H1 (cell line): ENCODE data around the gene BPIFB4. TPM values are rescaled to one million over a fixed set of nuclear protein-coding genes. Genes with fewer than 3 reads are reported as not detected.

Experiments used
- ASH2L ChIP-seq: fragments of 200-600, 300-600 bp; sonication (generic); IDR thresholded peaks from one replicate; pipeline ENCODE4 v1.7.1; 2017; ENCODE audit warnings: low read length
- FOSL1 ChIP-seq: IDR thresholded peaks from 2 replicates; pipeline ENCODE4 v1.6.1; 2011; ENCODE audit warnings: mild to moderate bottlenecking, low read depth, low read length, moderate library complexity; ENCODE audit not compliant: insufficient read depth
- JUND ChIP-seq: IDR thresholded peaks from 2 replicates; pipeline ENCODE4 v1.6.1; 2011; ENCODE audit warnings: mild to moderate bottlenecking, improper control_type of control experiment, low read length
- PHF8 ChIP-seq: fragments of 200-600 bp; sonication (generic); conservative IDR thresholded peaks from 2 replicates; pipeline ENCODE4 v1.7.1; 2012; ENCODE audit warnings: low read depth, mild to moderate bottlenecking, inconsistent platforms, low read length, moderate library complexity
- RFX5 ChIP-seq: IDR thresholded peaks from 2 replicates; pipeline ENCODE4 v1.6.1; 2011; ENCODE audit warnings: low read depth, low read length, improper control_type of control experiment, borderline replicate concordance
- RNF2 ChIP-seq: fragments of 200-900, 300-1000 bp; sonication (generic); IDR thresholded peaks from 2 replicates; pipeline ENCODE4 v1.7.1; 2016; ENCODE audit warnings: borderline replicate concordance, low read depth, mild to moderate bottlenecking, antibody characterized with exemption, low read length; ENCODE audit not compliant: poor library complexity, severe bottlenecking; ENCODE audit errors: missing control alignments
- SP2 ChIP-seq: IDR thresholded peaks from 2 replicates; pipeline ENCODE4 v1.6.1; 2012; ENCODE audit warnings: mild to moderate bottlenecking, low read length, inconsistent platforms
- polyA plus RNA-seq, 7 experiments: library from polyadenylated mRNA; depleted of rRNA in 3 of 7; stranded (reverse) in 5 of 7; unstranded in 2 of 7; fragments of >200 nt in 5 of 7; fragments of 200-250 nt in 2 of 7; gene quantifications; 1 replicate in 5 of 7; 2 replicates in 1 of 7; 4 replicates in 1 of 7; pipeline versions ENCODE4 v1.2.1 to v1.2.3, GENCODE V29; 2011 to 2013; ENCODE audit warnings: missing spikeins in 2 of 7, mixed read lengths in 2 of 7
- total RNA-seq: library from RNA; stranded (reverse); fragmentation: NEBNext Ultra II Directional; extraction: Animal tissue kit (Norgen Biotek cat#: 25700); gene quantifications from 2 replicates; pipeline ENCODE4 v1.2.1, GENCODE V29; 2021

BPIFB4 gene
- total and polyA plus RNA-seq, 2 of the 8 experiments (the other 6 are each of a cell fraction or from before 2014, with no cell fraction given) = not detected

- no peak for TF ChIP-seq RNF2
- no peak for TF ChIP-seq JUND
- TF ChIP-seq SP2 = no peak
- no peak for TF ChIP-seq RFX5
- no peak for TF ChIP-seq FOSL1
- no peak for TF ChIP-seq ASH2L
- no peak for TF ChIP-seq PHF8
Observed at GRCh38 chr20:33081411-33082154, 2.1 kb downstream of the BPIFB4 start (continued).
